ENCODE data around the gene STIP1.
A peak's percentile ranks its signal among the peaks of the same experiment; 100 is the strongest.

Gene STIP1

DNA sequence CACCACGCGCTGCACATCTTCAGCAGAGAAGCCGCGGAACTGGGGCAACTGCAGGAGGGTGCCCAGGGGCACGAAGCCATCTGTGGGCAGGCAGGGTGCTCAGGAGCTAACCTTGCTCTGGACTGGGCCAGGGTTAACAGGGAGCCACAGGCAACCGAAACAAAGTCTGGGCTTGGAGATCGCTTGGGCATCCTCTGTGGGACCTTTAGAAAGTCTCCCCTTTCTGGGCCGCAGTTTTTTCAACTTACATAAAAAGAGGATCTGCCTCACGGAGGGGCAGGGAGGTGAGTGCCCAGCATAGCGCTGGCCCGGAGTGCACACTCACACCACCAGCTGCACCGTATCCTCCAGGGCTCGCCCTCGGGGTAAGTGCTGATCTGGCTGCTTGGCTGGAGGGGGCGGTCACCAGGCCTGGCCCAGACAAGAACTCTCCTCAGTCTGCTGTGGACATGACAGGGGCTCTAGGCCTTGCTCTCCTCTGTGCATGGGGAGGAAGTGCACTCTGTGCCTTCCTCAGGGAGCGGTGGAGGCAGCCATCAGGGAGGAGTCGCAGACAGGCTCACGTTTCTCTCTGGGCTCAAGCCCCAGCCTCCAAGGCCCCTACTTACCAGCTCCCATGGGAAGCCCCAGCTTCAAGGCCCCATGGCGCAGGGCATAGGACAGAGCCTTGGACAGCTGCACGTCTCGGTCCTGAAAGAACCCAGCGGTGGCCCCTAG, 39.1 kb downstream of the STIP1 start:
- no peak for DNase-seq

DNA sequence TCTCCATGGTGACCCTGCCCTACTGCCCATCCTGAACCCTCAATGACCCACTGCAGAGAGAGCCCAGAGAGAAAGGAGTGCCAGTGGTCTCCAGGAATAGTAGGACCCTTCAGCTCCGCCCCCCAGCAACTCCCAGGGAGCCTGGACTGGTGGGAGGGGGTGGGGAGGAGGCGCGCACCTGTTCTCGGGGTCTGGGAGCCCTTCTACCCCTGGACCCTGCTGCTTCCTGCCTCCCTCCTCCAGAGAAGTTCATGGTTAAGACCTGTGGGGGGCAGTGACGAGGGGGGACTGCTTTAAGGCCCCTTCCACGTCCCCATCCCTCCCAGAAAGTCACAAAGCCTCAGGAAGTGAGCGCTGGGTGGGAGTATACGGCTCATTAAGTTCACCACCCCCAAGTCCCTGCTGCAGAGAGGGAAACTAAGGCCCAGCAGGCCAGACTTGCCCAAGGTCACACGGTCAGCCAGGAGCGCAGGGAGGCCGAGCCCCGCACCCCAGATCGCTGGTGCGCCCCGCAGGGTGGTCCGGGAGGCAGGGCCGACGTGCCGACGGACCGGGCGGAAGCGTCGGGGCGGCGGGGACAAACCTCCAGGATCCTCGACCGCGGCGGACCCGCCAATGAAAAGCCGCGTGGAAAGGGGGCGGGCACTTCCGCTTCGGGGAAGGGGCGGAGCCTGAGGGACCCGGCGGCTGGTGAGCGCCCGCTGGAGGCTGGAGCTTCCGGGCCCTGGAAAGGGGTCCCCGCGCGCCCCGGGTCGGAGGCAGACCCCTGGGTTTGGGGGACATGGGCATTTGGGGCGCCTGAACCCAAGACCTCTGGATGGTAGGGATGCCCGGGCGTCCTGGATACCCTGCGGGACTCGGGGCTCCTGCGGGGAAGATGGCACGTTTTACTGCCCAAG, 39.9 kb downstream of the STIP1 start, which contains the start of the genes NUDT22 and TRPT1:
TSS of gene NUDT22 (plus strand) at position 667 of the 899 bp plus-strand sequence. CDS start 379 bp downstream, outside the sequence.
TSS of gene TRPT1 (minus strand) at position 579 of the 899 bp plus-strand sequence. CDS start at position 253, 326 bp downstream.
- peak; percentile 78 for DNase-seq

DNA sequence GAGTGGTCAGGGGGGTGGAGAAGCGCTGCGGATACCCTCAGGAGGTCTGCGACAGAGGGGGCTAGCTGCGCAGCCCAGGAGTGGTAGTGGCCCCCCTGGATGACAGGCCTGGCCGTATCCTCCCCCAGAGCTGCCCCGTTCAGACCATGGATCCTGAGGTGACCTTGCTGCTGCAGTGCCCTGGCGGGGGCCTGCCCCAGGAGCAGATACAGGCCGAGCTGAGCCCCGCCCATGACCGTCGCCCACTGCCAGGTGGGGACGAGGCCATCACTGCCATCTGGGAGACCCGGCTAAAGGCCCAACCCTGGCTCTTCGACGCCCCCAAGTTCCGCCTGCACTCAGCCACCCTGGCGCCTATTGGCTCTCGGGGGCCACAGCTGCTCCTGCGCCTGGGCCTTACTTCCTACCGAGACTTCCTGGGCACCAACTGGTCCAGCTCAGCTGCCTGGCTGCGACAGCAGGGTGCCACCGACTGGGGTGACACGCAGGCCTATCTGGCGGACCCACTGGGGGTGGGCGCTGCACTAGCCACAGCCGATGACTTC, 40.6 kb downstream of the STIP1 start:
- no peak for DNase-seq

DNA sequence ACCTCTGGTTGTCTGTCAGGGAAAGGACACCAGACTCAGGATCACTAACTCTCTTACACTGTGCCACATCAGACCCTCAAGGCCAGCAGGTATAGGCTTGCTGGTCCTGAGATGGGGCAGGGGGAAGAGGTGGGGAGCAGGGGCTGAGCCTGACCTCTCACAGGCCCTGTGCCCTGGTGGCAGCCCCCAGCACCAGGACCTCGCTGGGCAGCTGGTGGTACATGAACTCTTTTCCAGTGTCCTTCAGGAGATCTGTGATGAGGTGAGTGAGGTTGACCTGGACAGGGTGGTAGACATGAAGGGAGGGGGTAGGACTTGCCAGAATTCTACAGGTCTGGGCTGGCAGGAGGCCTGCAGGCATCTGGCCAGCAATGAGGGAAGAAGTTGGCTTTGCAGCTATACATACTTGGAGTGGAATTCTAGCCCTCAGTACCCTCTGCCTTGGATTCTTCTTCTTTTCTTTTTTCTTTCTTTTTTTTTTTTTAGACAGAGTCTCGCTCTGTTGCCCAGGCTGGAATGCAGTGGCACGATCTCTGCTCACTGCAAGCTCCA, 41.5 kb downstream of the STIP1 start:
- no peak for DNase-seq

DNA sequence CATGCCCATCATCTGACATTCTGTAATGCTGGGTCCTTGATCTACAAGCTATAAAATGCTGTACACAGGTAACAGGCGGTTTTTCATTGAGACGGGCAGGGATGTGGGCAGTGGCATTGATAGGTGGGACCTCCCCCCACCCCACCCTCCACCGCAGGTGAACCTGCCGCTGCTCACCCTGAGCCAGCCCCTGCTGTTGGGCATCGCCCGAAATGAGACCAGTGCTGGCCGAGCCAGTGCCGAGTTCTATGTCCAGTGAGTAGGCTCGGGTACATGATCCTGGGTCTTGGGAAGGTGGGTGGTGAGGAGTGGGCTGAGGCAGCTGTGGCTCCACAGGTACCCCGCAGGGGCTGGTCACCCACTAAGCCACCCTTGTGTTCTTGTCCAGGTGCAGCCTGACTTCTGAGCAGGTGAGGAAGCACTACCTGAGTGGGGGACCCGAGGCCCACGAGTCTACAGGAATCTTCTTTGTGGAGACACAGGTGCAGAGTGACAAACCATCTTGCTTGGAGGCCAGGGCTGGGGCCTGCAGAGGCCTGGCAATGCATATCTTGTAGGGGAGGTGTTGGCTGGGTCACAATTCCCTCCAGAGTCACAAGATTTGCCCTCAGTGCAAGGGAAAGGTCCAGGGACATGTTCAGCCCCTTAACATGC, 43.2 kb downstream of the STIP1 start:
- DNase-seq = no peak

DNA sequence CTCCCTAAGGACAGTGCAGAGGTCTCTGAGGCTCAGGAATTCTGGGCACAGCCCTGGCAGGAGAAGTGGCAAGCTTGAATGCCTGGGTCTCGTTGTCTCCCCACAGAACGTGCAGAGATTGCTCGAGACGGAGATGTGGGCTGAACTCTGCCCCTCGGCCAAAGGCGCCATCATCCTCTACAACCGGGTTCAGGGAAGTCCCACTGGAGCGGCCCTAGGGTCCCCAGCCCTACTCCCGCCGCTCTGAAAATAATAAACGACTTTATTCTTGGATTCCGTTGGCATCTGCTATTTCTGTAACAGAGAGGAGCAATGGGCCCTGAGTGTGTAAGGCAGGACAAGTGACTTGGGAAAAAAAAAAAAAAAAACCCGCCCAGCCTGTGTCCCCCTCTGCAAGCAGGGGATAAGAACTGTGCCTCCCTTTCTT, 43.8 kb downstream of the STIP1 start:
- DNase-seq = no peak

DNA sequence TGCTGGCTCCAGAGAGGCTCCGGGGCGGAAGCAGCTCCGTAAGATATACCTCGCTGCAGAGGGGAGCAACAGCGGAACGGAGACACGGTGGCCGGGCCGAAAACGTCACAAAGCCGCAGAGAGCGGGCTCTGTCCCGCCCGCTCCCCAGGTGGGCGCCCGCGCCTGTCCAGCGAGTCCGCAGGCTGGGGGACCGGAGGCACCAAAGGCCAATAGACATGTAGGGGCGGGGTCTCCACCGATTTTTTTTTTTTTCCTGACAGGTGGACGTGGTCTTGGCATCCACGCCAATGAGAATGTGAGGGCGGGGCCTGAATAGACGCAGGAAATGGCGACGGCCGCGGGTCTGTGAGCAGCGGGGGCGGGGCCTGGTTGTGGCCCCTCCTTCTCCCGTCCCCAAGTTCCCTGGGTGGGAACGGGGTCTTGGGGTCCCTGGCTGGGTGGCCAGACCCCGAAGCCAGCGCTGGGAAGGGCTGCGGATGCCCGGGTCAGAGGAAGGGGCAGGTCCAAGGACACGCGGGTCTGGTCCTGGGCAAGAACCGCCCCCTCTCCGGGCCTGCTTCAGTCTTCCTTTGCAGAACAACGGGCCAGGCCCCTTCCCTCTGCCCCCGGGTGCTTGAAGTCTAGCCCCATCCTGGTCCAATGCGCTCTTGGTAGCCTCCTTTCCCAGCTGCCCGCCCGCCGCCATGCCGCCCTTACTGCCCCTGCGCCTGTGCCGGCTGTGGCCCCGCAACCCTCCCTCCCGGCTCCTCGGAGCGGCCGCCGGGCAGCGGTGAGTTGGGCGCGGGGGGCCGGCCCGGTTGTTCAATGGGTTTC, 44.4 kb downstream of the STIP1 start, which contains the start of gene DNAJC4:
TSS of gene DNAJC4 (plus strand) at position 378 of the 814 bp plus-strand sequence. CDS start at position 685, 307 bp downstream.
- peak; percentile 95 for DNase-seq

DNA sequence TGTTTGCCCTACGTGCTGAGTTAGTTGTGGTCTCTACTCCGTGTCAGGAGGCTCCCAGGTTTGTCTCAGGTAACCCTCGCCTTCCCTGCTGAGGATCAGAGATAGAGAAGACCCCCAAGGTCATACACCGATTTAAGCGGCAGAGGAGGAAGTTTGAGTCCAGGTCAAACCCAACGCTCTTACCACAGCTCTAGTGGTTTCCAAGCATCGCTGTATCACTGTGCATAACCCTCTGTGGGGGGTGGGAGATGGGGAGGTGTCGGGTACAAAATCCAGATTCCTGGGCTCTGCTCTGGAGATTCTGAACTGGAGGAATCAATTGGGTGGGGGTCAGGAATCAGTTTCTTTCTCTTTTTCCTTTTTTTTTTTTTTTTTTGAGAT, 45.0 kb downstream of the STIP1 start:
- no peak for DNase-seq

DNA sequence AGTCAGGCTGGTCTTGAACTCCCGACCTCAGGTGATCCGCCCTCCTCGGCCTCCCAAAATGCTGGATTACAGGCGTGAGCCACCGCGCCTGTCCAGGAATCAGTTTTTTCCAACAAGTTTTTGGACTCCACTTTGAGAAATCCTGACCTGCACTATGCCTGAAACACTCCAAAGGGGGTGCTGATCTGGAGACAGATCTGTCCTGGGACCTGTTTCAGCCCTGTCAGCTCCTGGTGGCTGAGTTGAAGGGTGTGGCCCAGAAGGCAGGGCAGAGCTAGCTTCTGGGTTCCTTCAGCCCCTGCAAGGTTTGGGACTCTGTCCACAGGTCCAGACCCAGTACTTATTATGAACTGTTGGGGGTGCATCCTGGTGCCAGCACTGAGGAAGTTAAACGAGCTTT, 45.6 kb downstream of the STIP1 start:
- no peak for DNase-seq

DNA sequence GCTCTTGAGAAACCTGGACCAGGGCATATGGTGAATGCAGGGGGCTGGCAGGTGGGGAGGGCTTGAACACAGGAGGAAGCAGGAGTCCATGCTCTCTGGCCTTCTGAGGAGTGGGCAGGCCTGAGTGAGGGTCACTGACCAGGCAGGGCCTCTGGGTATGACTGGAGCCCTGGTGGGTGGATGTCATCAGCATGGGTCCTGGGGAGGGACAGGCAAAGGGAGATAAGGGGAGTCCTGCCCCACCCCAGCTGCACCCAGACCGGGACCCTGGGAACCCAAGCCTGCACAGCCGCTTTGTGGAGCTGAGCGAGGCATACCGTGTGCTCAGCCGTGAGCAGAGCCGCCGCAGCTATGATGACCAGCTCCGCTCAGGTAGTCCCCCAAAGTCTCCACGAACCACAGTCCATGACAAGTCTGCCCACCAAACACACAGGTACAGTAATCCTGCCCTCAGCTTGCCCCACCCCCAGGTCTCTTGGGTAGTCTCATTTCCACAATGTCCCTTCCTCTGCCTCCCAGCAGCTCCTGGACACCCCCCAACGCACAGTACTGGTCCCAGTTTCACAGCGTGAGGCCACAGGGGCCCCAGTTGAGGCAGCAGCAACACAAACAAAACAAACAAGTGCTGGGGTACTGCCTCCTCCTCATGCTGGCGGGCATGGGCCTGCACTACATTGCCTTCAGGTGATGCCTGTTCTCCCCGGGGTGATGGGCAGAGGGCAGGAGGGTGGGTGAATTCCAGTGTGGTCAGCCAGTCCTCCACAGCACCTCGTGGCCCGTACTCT, 46.4 kb downstream of the STIP1 start:
- no peak for DNase-seq

DNA sequence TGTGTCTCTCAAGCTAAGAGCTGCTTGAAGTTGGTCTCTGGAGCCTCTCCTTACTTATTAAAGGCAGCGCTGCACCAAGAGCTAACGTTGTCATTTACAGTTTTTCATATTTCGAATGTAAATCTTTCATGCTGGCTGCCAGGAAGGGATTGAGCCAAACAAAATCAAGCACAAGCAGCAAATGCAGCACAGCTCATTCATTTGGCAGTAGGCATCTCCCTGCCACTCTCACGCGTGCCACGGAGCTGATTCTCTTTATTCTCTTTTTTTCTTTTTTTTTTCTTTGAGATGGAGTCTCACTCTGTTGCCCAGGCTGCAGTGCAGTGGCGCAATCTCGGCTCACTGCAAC, 47.0 kb downstream of the STIP1 start:
- DNase-seq = no peak

DNA sequence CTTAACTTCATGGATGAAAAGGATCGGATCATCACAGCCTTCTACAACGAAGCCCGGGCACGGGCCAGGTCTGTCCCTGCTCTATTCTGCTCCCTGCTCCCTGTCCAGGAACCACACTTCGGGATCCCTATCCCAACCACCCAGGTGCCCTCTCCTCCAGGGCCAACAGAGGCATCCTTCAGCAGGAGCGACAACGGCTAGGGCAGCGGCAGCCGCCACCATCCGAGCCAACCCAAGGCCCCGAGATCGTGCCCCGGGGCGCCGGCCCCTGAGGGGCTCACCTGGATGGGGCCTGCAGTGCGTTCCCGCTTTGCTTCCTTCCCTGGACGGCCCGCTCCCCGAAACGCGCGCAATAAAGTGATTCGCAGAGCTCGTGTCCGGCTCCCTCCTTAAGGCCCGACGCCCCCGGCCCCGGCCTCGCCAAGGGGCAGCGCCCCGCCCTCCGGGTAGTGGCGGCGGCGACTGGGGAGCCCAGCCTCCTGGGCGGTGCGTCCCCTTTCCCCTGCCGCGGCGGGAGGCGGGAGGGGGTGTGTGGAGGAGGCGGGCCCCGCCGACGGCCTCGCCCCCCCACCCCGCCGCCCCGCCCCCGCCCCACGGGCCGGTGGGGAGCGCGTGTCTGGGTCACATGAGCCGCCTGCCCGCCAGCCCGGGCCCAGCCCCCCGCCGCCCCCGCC, 48.1 kb downstream of the STIP1 start, which contains the start of gene VEGFB:
TSS of gene VEGFB (plus strand) at position 672 of the 674 bp plus-strand sequence. CDS start 250 bp downstream, outside the sequence.
- DNase-seq = peak; percentile 70

DNA sequence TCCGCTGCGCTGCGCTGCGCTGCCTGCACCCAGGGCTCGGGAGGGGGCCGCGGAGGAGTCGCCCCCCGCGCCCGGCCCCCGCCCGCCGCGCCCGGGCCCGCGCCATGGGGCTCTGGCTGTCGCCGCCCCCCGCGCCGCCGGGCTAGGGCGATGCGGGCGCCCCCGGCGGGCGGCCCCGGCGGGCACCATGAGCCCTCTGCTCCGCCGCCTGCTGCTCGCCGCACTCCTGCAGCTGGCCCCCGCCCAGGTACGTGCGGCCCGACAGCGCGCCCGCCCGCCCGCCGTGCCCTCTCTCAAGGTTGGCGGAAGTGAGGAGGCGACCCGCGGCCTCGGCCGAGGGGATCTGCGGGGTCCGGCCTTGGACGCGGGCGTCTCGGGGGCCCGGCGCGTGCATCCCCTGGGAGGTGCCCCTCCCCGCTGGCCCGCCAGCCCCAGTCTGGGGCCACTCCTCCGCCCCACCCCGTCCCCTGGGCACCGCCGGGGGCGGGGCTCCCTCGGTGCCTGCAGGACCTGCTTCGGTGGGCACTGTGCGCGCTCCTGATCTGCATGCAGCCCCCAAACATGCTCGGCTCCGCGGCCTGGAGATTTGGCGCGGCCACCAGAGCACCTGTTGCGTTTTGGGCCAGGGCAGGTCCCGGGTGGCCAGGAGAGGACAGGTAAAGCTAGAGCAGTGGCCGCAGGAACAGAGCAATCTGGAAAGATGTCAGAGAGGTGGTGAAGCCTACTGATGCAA, 48.8 kb downstream of the STIP1 start:
- DNase-seq = peak; percentile 57

DNA sequence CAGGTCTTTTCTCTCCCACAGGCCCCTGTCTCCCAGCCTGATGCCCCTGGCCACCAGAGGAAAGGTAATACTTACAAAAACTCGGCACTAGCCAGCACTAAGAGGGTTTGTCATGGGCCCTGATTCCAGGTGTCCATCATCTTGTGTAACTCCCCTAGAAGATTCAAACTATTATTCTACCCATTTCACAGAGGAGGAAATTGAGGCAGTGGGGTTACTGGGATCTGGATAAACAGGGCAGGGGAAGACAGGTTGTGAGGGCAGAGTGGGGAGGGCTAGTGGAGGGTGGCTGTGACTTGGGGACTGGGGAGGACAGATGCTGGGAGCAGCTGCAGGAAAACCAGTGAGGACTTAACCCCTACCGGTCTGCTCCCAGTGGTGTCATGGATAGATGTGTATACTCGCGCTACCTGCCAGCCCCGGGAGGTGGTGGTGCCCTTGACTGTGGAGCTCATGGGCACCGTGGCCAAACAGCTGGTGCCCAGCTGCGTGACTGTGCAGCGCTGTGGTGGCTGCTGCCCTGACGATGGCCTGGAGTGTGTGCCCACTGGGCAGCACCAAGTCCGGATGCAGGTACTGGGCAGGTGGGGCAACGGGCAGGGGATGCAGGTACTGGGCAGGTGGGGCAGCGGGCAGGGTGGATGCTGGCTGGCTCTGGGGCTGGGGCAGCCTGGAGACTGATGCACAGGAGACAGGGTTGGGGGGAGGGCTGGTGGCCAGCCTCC, 49.6 kb downstream of the STIP1 start:
- no peak for DNase-seq

DNA sequence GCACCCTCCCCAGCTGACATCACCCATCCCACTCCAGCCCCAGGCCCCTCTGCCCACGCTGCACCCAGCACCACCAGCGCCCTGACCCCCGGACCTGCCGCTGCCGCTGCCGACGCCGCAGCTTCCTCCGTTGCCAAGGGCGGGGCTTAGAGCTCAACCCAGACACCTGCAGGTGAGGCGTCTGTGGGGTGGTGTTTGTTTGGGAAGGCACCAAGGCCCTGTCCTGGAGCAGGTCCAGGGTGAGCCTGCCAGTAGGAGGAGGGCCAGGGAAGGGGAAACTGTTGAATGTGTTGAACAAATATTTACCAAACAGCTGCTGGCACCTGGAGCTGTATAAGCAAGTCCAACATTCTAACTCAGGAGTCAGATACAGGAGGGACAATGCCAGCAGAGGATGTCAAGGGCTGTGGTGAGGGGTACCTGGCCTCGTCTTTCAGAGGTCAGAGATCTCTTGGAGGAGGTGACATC, 51.5 kb downstream of the STIP1 start:
- no peak for DNase-seq

DNA sequence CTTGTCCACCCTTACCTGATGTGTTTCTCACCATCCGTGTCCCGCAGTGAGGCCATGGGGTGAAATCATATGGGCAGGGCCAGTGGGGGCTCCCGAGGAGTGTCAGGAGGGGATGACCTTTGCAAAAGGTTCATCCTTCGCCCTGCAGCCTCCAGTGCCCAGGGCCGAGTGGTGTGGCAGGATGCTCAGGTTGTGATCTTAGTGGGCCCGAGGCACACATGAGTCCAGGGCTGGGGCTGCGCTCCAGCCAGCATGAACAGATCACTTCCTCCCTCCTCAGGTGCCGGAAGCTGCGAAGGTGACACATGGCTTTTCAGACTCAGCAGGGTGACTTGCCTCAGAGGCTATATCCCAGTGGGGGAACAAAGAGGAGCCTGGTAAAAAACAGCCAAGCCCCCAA, 52.1 kb downstream of the STIP1 start:
- DNase-seq = no peak

DNA sequence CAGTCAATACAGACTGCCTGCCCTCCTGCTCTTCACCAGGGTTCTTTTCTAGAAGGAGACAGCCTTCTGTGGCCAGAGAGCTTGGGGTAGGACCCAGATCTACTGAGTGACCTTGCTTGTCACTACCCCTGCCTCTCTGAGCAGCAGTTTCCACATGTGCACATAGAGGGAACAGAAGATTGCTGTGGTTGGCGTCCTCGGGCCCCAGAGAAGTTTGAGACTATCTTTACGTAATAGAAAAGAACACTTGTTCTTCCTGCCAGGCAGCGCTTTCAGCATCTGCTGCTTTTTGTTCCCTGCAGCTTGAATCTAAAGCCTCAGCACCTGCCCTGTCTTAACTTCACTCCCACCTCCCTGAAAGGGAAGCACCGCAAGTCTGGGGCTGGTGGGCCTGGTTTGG, 53.0 kb downstream of the STIP1 start:
- no peak for DNase-seq

DNA sequence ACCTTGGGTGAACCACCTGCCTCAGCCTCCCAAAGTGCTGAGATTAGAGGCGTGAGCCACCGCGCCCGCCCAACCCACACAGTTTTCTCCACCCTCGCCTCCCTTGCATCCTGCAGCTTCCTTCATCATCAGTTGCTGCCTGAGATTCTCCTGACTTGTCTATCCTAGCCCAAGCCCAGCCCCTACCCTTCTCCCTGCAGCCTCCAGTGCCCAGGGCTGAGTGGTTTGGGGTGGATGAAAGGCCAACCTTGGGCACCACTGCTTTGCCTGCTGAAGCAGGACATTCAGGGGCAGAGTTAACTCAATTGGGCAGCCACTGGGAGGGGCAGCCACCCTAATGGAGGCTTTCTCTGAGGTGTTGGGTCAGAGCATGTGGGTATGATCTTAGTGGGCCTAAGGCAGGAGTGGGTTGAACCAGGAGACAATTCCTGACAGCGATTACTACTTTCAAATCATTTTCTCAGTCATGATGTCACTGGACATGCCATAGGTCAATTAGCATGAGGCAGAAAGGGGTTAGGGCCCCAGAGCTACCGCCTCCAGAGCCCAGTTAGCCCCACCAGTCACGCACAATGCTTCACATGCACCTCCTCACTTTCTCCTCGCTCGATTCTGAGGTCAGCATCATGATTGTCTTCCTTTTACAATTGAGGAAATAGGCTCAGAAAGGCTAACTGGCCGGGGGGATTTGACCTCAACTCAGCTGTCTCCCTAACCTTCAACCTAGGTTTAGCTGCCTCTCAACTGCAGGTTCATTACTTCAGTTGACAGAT, 53.9 kb downstream of the STIP1 start:
- no peak for DNase-seq

Data from NCI-H1436 (cell line).